MCF 10A (cell line): ENCODE data around the gene ATP13A1. TPM values are rescaled to one million over a fixed set of nuclear protein-coding genes. Genes with fewer than 3 reads are reported as not detected.
"Not testable (repeated sequence)": the region's sequence is repeated elsewhere in the genome, so short reads cannot be mapped to it uniquely, and the experiment has no call there.

Experiments
- BruUV-seq: library from RNA; stranded (reverse); fragments of 400-500 nt; replicated peaks from 2 replicates; lab custom pipeline; 2021; lab: Mats Ljungman, UMichigan
- CTCF ChIA-PET: fragments of 300-600 bp; sonication (Branson Sonifier 250); formaldehyde crosslinking; extraction: SDS; loops from one replicate; lab custom pipeline; 2021; ENCODE audit warnings: antibody characterized with exemption, inconsistent platforms; lab: Yijun Ruan, JAX
- POLR2A ChIA-PET: fragments of 300-600, 350-650 bp; sonication (Branson Sonifier 250); formaldehyde crosslinking; extraction: SDS; loops from one replicate; lab custom pipeline; 2020; ENCODE audit warnings: antibody characterized with exemption, inconsistent platforms; lab: Yijun Ruan, JAX
- DNase-seq: peaks from one replicate; pipeline ENCODE4 v3.0.0-alpha.2; 2018; ENCODE audit not compliant: unreplicated experiment
- H3K27ac Mint-ChIP-seq: one replicate; pipeline ENCODE4 v1.8.0; 2022; ENCODE audit warnings: mild to moderate bottlenecking, low read depth, mixed read lengths; ENCODE audit not compliant: unreplicated experiment
- H3K27me3 Mint-ChIP-seq: one replicate; pipeline ENCODE4 v1.8.0; 2022; ENCODE audit warnings: mixed read lengths; ENCODE audit not compliant: insufficient read depth, unreplicated experiment
- H3K36me3 Mint-ChIP-seq: one replicate; pipeline ENCODE4 v1.8.0; 2022; ENCODE audit warnings: mild to moderate bottlenecking, moderate library complexity, mixed read lengths; ENCODE audit not compliant: insufficient read depth, unreplicated experiment
- H3K4me1 Mint-ChIP-seq: one replicate; pipeline ENCODE4 v1.8.0; 2022; ENCODE audit warnings: mixed read lengths; ENCODE audit not compliant: insufficient read depth, unreplicated experiment
- H3K4me3 Mint-ChIP-seq: one replicate; pipeline ENCODE4 v1.8.0; 2022; ENCODE audit warnings: mild to moderate bottlenecking, moderate library complexity, mixed read lengths; ENCODE audit not compliant: unreplicated experiment
- H3K9me3 Mint-ChIP-seq: one replicate; pipeline ENCODE4 v1.8.0; 2022; ENCODE audit warnings: mixed read lengths; ENCODE audit not compliant: unreplicated experiment
- intact Hi-C: fragments of 100-400 bp; cut with micrococcal nuclease; formaldehyde crosslinking; loops from 2 replicates; pipeline ENCODE4 v1.14.1; 2022
- total RNA-seq: library from RNA; stranded (reverse); gene quantifications from 2 replicates; pipeline ENCODE4 v1.2.3, GENCODE V29; 2022
- TF ChIP-seq, protein P1 (sequence below): fragments of 200-600 bp; IDR thresholded peaks from one replicate; pipeline ENCODE4 v1.8.0; 2022; ENCODE audit warnings: antibody characterized with exemption, mild to moderate bottlenecking; ENCODE audit not compliant: unreplicated experiment

ATP13A1 gene
- total RNA-seq, 1 experiment from 2014 or later = 63.9 TPM

DNA sequence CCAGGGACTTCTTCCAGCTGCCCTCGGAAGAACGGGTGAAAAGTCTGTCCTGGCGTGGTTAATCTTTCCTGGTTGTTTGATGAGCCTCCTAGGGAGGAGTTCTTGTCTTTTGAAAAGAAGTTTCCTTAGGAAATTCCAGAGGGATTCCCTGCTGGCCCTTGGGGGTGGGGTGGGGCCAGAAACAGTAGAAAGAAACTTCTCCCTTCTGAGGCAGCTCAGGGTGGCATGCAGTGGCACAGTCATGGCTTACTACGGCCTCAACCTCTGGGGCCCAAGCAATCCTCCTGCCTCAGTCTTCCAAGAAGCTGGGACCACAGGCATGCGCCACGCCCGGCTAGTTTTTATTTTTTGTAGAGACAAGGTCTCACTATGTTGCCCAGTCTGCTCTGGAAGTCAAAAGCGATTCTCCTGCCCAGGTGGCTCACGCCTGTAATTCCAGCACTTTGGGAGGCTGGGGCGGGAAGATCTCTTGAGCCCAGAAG, 6.6 kb upstream of the ATP13A1 start:
- TF ChIP-seq, protein P1, sequence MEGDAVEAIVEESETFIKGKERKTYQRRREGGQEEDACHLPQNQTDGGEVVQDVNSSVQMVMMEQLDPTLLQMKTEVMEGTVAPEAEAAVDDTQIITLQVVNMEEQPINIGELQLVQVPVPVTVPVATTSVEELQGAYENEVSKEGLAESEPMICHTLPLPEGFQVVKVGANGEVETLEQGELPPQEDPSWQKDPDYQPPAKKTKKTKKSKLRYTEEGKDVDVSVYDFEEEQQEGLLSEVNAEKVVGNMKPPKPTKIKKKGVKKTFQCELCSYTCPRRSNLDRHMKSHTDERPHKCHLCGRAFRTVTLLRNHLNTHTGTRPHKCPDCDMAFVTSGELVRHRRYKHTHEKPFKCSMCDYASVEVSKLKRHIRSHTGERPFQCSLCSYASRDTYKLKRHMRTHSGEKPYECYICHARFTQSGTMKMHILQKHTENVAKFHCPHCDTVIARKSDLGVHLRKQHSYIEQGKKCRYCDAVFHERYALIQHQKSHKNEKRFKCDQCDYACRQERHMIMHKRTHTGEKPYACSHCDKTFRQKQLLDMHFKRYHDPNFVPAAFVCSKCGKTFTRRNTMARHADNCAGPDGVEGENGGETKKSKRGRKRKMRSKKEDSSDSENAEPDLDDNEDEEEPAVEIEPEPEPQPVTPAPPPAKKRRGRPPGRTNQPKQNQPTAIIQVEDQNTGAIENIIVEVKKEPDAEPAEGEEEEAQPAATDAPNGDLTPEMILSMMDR = no peak
- Mint-ChIP-seq H3K36me3 (peaks cover 31% of the 10 kb centered on the region), H3K27me3 (no peaks in the 10 kb centered on the region), H3K27ac (peak overlapping the region; percentile 93), H3K4me1 (no peaks in the 10 kb centered on the region), H3K4me3 (peak overlapping the region; percentile 85), H3K9me3 (no peaks in the 10 kb centered on the region)
- DNase-seq = no peak
- intact Hi-C loops = no loop called here
- CTCF ChIA-PET = interaction anchor here (0.6 kb wide), 1 partner anchor 81 kb away, joined by 3 read pairs; no protein-coding TSS in a partner anchor
- no TSS peak for BruUV-seq
- POLR2A ChIA-PET = interaction anchor here (1.1 to 2.2 kb wide), 3 partner anchors 63 to 106 kb away, joined by 4 to 22 read pairs (median 12); partner anchors contain the start of gene ZNF14

DNA sequence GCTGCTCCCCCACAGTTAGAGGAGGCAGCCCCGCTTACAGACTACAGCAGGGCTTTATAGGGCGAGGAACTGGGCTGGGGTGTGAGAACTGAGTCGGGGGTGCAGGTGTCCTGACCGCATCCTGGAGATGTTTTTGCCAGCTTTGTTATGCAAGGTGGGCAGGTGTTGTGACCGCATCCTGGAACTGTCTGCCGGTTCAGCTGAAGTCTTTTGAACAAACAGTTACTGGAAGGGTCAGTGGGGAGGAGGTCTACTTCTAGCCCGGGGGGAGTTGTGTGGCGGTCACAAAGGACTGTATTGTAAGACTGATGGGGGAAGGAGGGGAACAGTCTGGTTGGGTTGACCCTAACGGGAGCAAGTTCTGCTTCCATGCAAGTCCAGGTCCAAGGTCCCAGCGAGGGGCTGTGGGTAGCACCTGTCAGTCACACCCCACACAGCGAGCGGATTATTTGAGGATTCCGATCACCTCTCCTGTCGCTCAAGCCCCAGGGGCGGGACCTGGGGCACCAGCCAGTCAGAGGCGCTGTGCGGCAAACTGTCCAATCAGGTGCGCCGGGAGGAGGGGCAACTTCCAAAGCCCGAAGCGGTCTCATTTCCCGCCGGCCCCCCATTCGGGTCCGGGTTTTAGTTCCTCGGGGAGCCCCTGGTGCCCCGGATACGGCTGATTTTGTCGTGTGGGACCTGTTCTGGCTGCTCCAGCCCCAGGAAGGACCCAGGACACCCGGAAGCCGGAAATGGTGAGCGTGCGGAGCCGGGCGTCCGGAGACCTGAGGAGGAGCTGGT, 4.9 kb upstream of the ATP13A1 start, which contains the start of gene ZNF101:
Gene ZNF101 (plus strand): TSS at position 610 of the 783 bp plus-strand sequence. CDS start 125 bp downstream, at position 735.
- H3K27ac Mint-ChIP-seq = peak within 1 kb of the TSS; percentile 93
- CTCF ChIA-PET = interaction anchor here (0.9 kb wide), 1 partner anchor 24 kb away, joined by 3 read pairs; no protein-coding TSS in a partner anchor
- peak; percentile 95 for DNase-seq
- H3K36me3 Mint-ChIP-seq = peaks cover 30% of the 10 kb centered on the region
- no peaks in the 10 kb centered on the region for H3K27me3 Mint-ChIP-seq
- intact Hi-C loops = loop anchor here (10.0 kb wide), 1 partner anchor 196 kb away; the partner anchor contains the start of gene ZNF253
- H3K9me3 Mint-ChIP-seq = no peaks in the 10 kb centered on the region
- H3K4me1 Mint-ChIP-seq = no peaks in the 10 kb centered on the region
- peak within 1 kb of the TSS; percentile 85 for H3K4me3 Mint-ChIP-seq
- POLR2A ChIA-PET = interaction anchor here (0.6 to 2.2 kb wide), 8 partner anchors 39 to 263 kb away, joined by 3 to 22 read pairs (median 4); partner anchors contain the start of genes GATAD2A and ZNF14
- TF ChIP-seq, protein P1 = no peak
- no TSS peak for BruUV-seq

DNA sequence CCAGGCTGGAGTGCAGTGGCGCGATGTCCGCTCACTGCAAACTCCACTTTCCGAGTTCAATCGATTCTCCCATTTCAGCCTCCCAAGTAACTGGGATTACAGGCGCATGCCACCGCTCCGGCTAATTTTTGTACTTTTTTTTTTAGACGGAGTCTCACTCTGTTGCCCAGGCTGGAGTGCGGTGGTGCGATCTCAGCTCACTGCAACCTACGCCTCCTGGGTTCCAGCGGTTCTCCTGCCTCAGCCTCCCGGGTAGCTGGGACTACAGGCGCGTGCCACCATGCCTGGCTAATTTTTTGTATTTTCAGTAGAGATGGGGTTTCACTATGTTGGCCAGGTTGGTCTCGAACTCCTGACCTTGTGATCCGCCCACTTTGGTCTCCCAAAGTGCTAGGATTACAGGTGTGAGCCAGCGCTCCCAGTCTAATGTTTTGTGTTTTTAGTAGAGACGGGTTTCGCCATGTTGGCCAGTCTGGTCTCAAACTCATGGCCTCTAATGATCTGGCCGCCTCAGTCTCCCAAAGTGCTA, 2.0 kb upstream of the ATP13A1 start:
- BruUV-seq, H3K4me3 Mint-ChIP-seq, H3K27ac Mint-ChIP-seq, H3K9me3 Mint-ChIP-seq, DNase-seq, POLR2A ChIA-PET, H3K27me3 Mint-ChIP-seq: not testable (repeated sequence)
- peaks cover 16% of the 10 kb centered on the region for H3K4me1 Mint-ChIP-seq
- intact Hi-C loops = loop anchor here (10.0 kb wide), 1 partner anchor 199 kb away; the partner anchor contains the start of gene ZNF253
- H3K36me3 Mint-ChIP-seq = peaks cover 24% of the 10 kb centered on the region
- CTCF ChIA-PET = interaction anchor here (0.6 kb wide), 2 partner anchors 21 to 112 kb away, joined by 3 read pairs; no protein-coding TSS in a partner anchor

DNA sequence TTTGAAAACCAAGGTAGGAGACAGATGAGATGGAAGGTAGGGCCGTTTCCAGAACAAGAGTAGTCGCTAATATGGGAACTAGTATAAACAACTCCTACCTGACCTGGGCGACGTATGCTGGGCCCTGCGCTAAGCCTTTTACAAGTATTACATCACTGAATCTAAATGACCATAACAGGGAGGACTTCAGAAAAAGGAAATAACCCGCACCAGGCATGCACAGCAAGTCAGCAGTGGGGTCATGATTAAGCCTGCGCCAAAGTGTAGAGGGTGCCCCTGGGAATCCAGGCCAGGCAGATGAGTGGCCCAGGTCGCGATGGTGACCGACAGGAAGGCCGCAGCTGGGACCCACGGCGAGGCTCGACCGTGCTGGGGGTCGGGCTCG, 613 bp downstream of the ATP13A1 start:
- Mint-ChIP-seq H3K36me3 (peaks cover 46% of the 10 kb centered on the region), H3K4me3 (peak overlapping the region; percentile 79), H3K4me1 (peaks cover 16% of the 10 kb centered on the region), H3K9me3 (no peaks in the 10 kb centered on the region), H3K27ac (peak overlapping the region; percentile 96), H3K27me3 (no peaks in the 10 kb centered on the region)
- intact Hi-C loops = loop anchor here (1.0 to 10.0 kb wide), 2 partner anchors 113 to 202 kb away; partner anchors contain the start of gene ZNF253
- CTCF ChIA-PET = interaction anchor here (0.6 to 2.0 kb wide), 10 partner anchors 12 to 548 kb away, joined by 3 to 19 read pairs (median 3); partner anchors contain the start of gene GMIP
- POLR2A ChIA-PET = interaction anchor here (0.7 to 2.8 kb wide), 7 partner anchors 9 to 1479 kb away, joined by 3 to 17 read pairs (median 5); partner anchors contain the start of genes GMIP, LPAR2, ZNF14 and ZNF431
- peak; percentile 25 for DNase-seq
- TF ChIP-seq, protein P1 = no peak
- no TSS peak for BruUV-seq
